DND-41 (cell line): ENCODE results near the gene SUPT7L.

Experiments
- EZH2 ChIP-seq: IDR thresholded peaks from 3 replicates; pipeline ENCODE4 v1.6.1; 2012; ENCODE audit warnings: borderline replicate concordance, low read depth, mild to moderate bottlenecking, moderate library complexity, low read length, inconsistent platforms; ENCODE audit not compliant: severe bottlenecking
- TF ChIP-seq, protein P1 (sequence below): IDR thresholded peaks from 2 replicates; pipeline ENCODE4 v1.5.1; 2012; ENCODE audit warnings: borderline replicate concordance, low read length, moderate library complexity, mild to moderate bottlenecking; ENCODE audit not compliant: poor library complexity, severe bottlenecking; ENCODE audit errors: extremely low read depth

DNA sequence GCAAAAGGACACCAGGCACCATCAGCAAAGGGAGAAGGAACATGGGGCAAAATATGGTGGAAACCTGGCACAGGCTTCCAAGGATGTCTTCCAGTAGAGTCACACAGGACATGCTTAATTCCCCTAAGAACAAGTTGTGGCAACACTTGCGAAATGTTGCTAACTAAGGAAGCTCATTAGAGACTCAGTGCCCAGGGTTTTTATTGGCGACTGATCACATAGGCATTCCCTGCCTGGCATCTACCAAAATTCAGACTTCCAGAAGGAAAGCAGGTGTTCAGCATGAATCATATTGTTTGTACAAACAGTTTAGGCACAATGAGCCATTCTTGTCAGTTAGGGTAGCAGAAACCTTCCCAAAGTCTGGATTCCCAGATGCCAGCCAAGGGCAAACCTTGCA, 26.0 kb upstream of the SUPT7L start:
- TF ChIP-seq, protein P1, sequence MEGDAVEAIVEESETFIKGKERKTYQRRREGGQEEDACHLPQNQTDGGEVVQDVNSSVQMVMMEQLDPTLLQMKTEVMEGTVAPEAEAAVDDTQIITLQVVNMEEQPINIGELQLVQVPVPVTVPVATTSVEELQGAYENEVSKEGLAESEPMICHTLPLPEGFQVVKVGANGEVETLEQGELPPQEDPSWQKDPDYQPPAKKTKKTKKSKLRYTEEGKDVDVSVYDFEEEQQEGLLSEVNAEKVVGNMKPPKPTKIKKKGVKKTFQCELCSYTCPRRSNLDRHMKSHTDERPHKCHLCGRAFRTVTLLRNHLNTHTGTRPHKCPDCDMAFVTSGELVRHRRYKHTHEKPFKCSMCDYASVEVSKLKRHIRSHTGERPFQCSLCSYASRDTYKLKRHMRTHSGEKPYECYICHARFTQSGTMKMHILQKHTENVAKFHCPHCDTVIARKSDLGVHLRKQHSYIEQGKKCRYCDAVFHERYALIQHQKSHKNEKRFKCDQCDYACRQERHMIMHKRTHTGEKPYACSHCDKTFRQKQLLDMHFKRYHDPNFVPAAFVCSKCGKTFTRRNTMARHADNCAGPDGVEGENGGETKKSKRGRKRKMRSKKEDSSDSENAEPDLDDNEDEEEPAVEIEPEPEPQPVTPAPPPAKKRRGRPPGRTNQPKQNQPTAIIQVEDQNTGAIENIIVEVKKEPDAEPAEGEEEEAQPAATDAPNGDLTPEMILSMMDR: no peak
- TF ChIP-seq EZH2: no peak
